BE2C (cell line): Measurements from ENCODE around the gene KLHL22.
"Not testable (repeated sequence)": the region's sequence is repeated elsewhere in the genome, so short reads cannot be mapped to it uniquely, and the experiment has no call there.

ENCODE experiments used
- DNase-seq: peaks from one replicate; pipeline ENCODE4 v3.0.0-alpha.2; 2020
- H3K27me3 ChIP-seq: fragments of 250-450 bp; sonication (Bioruptor Pico); 2 replicates; pipeline ENCODE4 v1.5.1; 2020; ENCODE audit warnings: mild to moderate bottlenecking
- H3K36me3 ChIP-seq: fragments of 250-450 bp; sonication (Bioruptor Pico); 2 replicates; pipeline ENCODE4 v1.5.1; 2020; ENCODE audit warnings: mild to moderate bottlenecking
- H3K4me1 ChIP-seq: fragments of 250-450 bp; sonication (Bioruptor Pico); 2 replicates; pipeline ENCODE4 v1.5.1; 2020
- H3K4me3 ChIP-seq: 2 replicates; pipeline ENCODE4 v1.5.1; 2011; ENCODE audit warnings: low read depth, low read length
- H3K9me3 ChIP-seq: fragments of 250-450 bp; sonication (Bioruptor Pico); 2 replicates; pipeline ENCODE4 v1.5.1; 2020
- TF ChIP-seq, protein P1 (sequence below): IDR thresholded peaks from 2 replicates; pipeline ENCODE4 v1.5.1; 2012; ENCODE audit warnings: mild to moderate bottlenecking, low read depth, low read length

The KLHL22 gene

GRCh38 chr22:20486229-20486628 is 9.4 kb downstream of the KLHL22 start:
- Histone ChIP-seq H3K4me3 (no peak overlapping the region), H3K9me3 (no peaks in the 10 kb centered on the region), H3K27me3 (no peaks in the 10 kb centered on the region), H3K4me1 (no peaks in the 10 kb centered on the region), H3K36me3 (peaks cover 12% of the 10 kb centered on the region)
- TF ChIP-seq, protein P1, sequence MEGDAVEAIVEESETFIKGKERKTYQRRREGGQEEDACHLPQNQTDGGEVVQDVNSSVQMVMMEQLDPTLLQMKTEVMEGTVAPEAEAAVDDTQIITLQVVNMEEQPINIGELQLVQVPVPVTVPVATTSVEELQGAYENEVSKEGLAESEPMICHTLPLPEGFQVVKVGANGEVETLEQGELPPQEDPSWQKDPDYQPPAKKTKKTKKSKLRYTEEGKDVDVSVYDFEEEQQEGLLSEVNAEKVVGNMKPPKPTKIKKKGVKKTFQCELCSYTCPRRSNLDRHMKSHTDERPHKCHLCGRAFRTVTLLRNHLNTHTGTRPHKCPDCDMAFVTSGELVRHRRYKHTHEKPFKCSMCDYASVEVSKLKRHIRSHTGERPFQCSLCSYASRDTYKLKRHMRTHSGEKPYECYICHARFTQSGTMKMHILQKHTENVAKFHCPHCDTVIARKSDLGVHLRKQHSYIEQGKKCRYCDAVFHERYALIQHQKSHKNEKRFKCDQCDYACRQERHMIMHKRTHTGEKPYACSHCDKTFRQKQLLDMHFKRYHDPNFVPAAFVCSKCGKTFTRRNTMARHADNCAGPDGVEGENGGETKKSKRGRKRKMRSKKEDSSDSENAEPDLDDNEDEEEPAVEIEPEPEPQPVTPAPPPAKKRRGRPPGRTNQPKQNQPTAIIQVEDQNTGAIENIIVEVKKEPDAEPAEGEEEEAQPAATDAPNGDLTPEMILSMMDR, result no peak
- DNase-seq, result no peak

DNA sequence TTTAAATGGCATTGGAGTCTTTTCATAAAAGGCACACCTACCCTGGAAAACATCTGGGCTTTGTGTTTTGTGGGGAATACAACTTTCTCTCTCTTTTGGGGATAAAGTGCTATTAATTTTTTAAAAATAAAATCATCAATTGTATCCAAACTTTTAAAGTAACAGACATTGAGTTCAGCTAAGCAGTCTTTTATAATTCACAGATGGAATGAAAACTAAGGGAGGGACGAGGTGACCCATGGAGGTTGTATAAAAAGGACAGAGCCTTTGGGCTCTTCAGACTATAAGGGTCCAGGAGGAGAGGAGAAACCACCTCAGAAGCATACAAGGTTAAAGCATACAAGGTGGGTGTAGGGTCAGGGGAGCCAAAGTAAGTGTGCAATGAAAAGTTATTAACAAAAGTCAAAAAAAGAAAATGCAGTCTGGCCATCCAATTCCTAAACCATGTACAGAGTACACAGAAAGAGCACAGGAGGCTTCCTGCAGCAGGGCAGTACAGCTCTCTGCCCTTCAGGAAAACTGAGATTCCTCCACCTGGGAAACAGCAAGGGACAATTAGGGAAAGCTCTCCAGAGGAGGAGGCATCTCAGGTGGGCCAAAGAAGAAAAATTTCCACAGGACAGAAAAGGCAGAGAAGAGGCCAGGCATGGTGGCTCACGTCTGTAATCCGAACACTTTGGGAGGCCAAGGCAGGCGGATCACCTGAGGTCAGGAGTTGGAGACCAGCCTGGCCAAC is 10.5 kb downstream of the KLHL22 start:
- H3K4me3 ChIP-seq, result no peak overlapping the region
- no peaks in the 10 kb centered on the region for H3K4me1 ChIP-seq
- H3K27me3 ChIP-seq, result no peaks in the 10 kb centered on the region
- H3K36me3 ChIP-seq, result peaks cover 12% of the 10 kb centered on the region
- TF ChIP-seq, protein P1, result no peak
- DNase-seq, result no peak
- H3K9me3 ChIP-seq, result no peaks in the 10 kb centered on the region

DNA sequence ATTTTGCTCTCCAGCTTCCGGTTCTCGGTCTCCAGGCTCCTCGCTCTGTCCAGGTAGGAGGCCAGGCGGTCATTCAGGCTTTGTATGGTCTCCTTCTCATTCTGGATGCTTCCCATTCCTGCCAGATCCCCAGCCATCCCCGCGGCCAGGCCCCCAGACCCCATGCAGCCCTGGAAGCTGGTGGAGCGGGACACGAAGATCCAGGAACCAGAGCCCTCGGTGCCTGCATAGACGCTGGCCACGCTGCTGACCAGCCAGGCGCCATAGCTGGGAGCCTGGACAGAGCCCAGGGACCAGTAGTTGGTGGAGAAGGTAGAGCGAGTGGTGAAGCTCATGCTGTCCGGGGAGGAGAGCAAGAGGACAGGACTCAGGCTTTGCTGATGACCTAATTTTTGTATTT is 11.8 kb downstream of the KLHL22 start:
- no peaks in the 10 kb centered on the region for H3K27me3 ChIP-seq
- peaks cover 12% of the 10 kb centered on the region for H3K36me3 ChIP-seq
- no peak overlapping the region for H3K4me3 ChIP-seq
- TF ChIP-seq, protein P1, result no peak
- DNase-seq, result no peak
- H3K9me3 ChIP-seq, result no peaks in the 10 kb centered on the region
- no peaks in the 10 kb centered on the region for H3K4me1 ChIP-seq

DNA sequence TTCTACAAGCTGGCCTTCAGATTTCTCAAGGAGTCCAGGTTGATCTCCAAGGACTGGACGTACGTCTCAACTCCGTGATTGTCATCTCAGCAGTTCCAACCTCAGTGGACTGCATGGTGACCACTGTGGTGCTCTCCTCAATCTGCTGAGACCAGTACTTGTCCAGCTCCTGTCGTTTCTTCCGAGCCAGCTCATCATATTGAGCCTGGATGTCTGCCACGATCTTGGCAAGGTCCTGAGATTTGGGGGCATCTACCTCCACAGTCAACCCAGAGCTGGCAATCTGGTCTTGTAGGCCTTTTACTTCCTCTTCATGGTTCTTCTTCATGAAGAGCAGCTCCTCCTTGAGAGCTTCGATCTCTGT is 12.5 kb downstream of the KLHL22 start:
- H3K27me3 ChIP-seq, H3K4me1 ChIP-seq, H3K4me3 ChIP-seq, DNase-seq, H3K9me3 ChIP-seq: not testable (repeated sequence)
- H3K36me3 ChIP-seq, result peaks cover 10% of the 10 kb centered on the region

- H3K36me3 ChIP-seq, result peaks cover 4% of the 10 kb centered on the region
- H3K27me3 ChIP-seq, result no peaks in the 10 kb centered on the region
- DNase-seq, result no peak
- no peak overlapping the region for H3K4me3 ChIP-seq
- TF ChIP-seq, protein P1, result no peak
- H3K4me1 ChIP-seq, result no peaks in the 10 kb centered on the region; the same call in 1 of the 2 replicates
- no peaks in the 10 kb centered on the region for H3K9me3 ChIP-seq
Observed at GRCh38 chr22:20479612-20480196, 15.9 kb downstream of the KLHL22 start.

- not testable (repeated sequence) for H3K9me3 ChIP-seq, DNase-seq, H3K4me1 ChIP-seq, H3K4me3 ChIP-seq, H3K27me3 ChIP-seq, H3K36me3 ChIP-seq
Observed at GRCh38 chr22:20478059-20478458, 17.5 kb downstream of the KLHL22 start.

GRCh38 chr22:20475569-20475968 is 20.0 kb downstream of the KLHL22 start:
- not testable (repeated sequence) for H3K9me3 ChIP-seq, DNase-seq, H3K4me3 ChIP-seq, H3K27me3 ChIP-seq, H3K4me1 ChIP-seq
- H3K36me3 ChIP-seq, result peaks cover 12% of the 10 kb centered on the region
